B cell (primary cell): ENCODE measurements around the gene TNNT1. TPM values are rescaled to one million over a fixed set of nuclear protein-coding genes. Genes with fewer than 3 reads are reported as not detected.

Experiments used
- ATAC-seq: fragments of 200-7000 bp; cut with Tn5 transposase; one replicate; pipeline ENCODE4 v1.10.0; 2021; ENCODE audit warnings: low read depth, mild to moderate bottlenecking, moderate number of reproducible peaks, moderate library complexity
- CTCF ChIA-PET: fragments of 350-600 bp; sonication (Branson Sonifier 250); formaldehyde crosslinking; loops from one replicate; lab custom pipeline; 2021; ENCODE audit warnings: antibody characterized with exemption, inconsistent platforms; lab: Charles Lee
- POLR2A ChIA-PET: fragments of 350-600 bp; sonication (Branson Sonifier 250); formaldehyde crosslinking; loops from one replicate; lab custom pipeline; 2021; ENCODE audit warnings: antibody characterized with exemption; lab: Charles Lee
- DNase-seq: peaks from one replicate; pipeline ENCODE4 v3.0.0; 2013
- H2AFZ ChIP-seq: 2 replicates; pipeline ENCODE4 v1.6.1; 2012; ENCODE audit warnings: mild to moderate bottlenecking, low read depth, low read length; ENCODE audit not compliant: insufficient read depth, poor library complexity, severe bottlenecking
- H3K27ac ChIP-seq, 2 donors: 1 replicate in 1 of 2; 2 replicates in 1 of 2; pipeline ENCODE4 v1.5.1; 2012 to 2013; ENCODE audit warnings: low read length in 2 of 2, mild to moderate bottlenecking in 2 of 2, moderate library complexity in 1 of 2
- H3K27me3 ChIP-seq, 4 experiments: fragments of 200-600 bp in 1 of 4; sonication (generic) in 1 of 4; replicated peaks in 1 of 4; 1 replicate in 2 of 4; 2 replicates in 2 of 4; pipeline versions ENCODE4 v1.6.1 to v1.7.0; 2013 to 2016; ENCODE audit warnings: low read length in 3 of 4, mild to moderate bottlenecking in 2 of 4, mixed read lengths in 1 of 4, moderate library complexity in 1 of 4; ENCODE audit not compliant: insufficient read depth in 4 of 4, control insufficient read depth in 3 of 4; ENCODE audit errors: control extremely low read depth in 1 of 4
- H3K36me3 ChIP-seq, 2 experiments: replicated peaks in 1 of 2; 1 replicate in 1 of 2; 2 replicates in 1 of 2; pipeline versions ENCODE4 v1.6.1 to v1.7.1; 2013; ENCODE audit warnings: low read length in 1 of 2; ENCODE audit not compliant: insufficient read depth in 2 of 2, control insufficient read depth in 1 of 2; ENCODE audit errors: control extremely low read depth in 1 of 2, extremely low read depth in 1 of 2
- H3K4me1 ChIP-seq, 2 donors: fragments of 200-600 bp in 1 of 2; sonication (generic) in 1 of 2; 1 replicate in 1 of 2; 2 replicates in 1 of 2; pipeline versions ENCODE4 v1.5.1 to v1.6.1; 2013 to 2017; ENCODE audit warnings: low read length in 2 of 2; ENCODE audit not compliant: control insufficient read depth in 2 of 2, insufficient read depth in 2 of 2
- H3K4me2 ChIP-seq: replicated peaks from 2 replicates; pipeline ENCODE3; 2012; ENCODE audit warnings: mild to moderate bottlenecking, low read depth, low read length; ENCODE audit not compliant: poor library complexity, severe bottlenecking
- H3K4me3 ChIP-seq, 5 experiments: fragments of 200-600 bp in 1 of 5; sonication (generic) in 1 of 5; 1 replicate in 3 of 5; 2 replicates in 2 of 5; pipeline versions ENCODE4 v1.5.1 to v1.7.0; 2011 to 2016; ENCODE audit warnings: low read length in 4 of 5, mild to moderate bottlenecking in 4 of 5, low read depth in 2 of 5, control low read depth in 1 of 5, moderate library complexity in 1 of 5; ENCODE audit not compliant: insufficient read depth in 1 of 5; ENCODE audit errors: control extremely low read depth in 1 of 5, extremely low read depth in 1 of 5
- H3K79me2 ChIP-seq: fragments of 200-600 bp; sonication (generic); one replicate; pipeline ENCODE4 v1.6.0; 2016; ENCODE audit warnings: low read length; ENCODE audit not compliant: control insufficient read depth, insufficient read depth
- H3K9ac ChIP-seq: fragments of 200-600 bp; sonication (generic); 2 replicates; pipeline ENCODE4 v1.6.1; 2017; ENCODE audit warnings: mild to moderate bottlenecking, low read length, moderate library complexity
- H3K9me3 ChIP-seq, 3 donors: one replicate each; pipeline versions ENCODE4 v1.6.1 to v1.7.1; 2013; ENCODE audit warnings: low read length in 2 of 3; ENCODE audit not compliant: control insufficient read depth in 2 of 3, insufficient read depth in 1 of 3; ENCODE audit errors: control extremely low read depth in 1 of 3
- H4K20me1 ChIP-seq: 2 replicates; pipeline ENCODE4 v1.6.0; 2012; ENCODE audit warnings: mild to moderate bottlenecking, low read length; ENCODE audit not compliant: insufficient read depth, control insufficient read depth, poor library complexity, severe bottlenecking
- H3K27ac Mint-ChIP-seq: one replicate; pipeline ENCODE4 v1.8.0; 2021; ENCODE audit warnings: mixed read lengths
- H3K27me3 Mint-ChIP-seq: one replicate; pipeline ENCODE4 v1.8.0; 2021; ENCODE audit warnings: mixed read lengths
- H3K4me1 Mint-ChIP-seq: one replicate; pipeline ENCODE4 v1.8.0; 2021; ENCODE audit warnings: mixed read lengths
- H3K4me3 Mint-ChIP-seq: one replicate; pipeline ENCODE4 v1.8.0; 2021; ENCODE audit warnings: mixed read lengths
- H3K9me3 Mint-ChIP-seq: one replicate; pipeline ENCODE4 v1.8.0; 2022; ENCODE audit warnings: mixed read lengths; ENCODE audit not compliant: insufficient read depth
- CTCF ChIP-seq: fragments of 200-600 bp; IDR thresholded peaks from one replicate; pipeline ENCODE4 v1.8.0; 2022; ENCODE audit warnings: antibody characterized with exemption, mild to moderate bottlenecking
- EZH2 ChIP-seq: IDR thresholded peaks from 2 replicates; pipeline ENCODE4 v1.6.1; 2012; ENCODE audit warnings: borderline replicate concordance, low read depth, mild to moderate bottlenecking, moderate library complexity, low read length; ENCODE audit not compliant: insufficient read depth, poor library complexity, severe bottlenecking
- whole genome bisulfite sequencing: methylation state at CpG from one replicate; pipeline ENCODE4 v1.1.5; 2013; ENCODE audit warnings: missing lambda C conversion rate; ENCODE audit not compliant: insufficient coverage; 5-methylcytosine and 5-hydroxymethylcytosine counted together
- intact Hi-C: fragments of 100-400 bp; cut with micrococcal nuclease; formaldehyde crosslinking; loops from one replicate; pipeline ENCODE4 v1.10.0; 2022
- polyA plus RNA-seq: library from polyadenylated mRNA; depleted of rRNA; stranded (reverse); fragments of >200 nt; gene quantifications from 2 replicates; pipeline ENCODE4 v1.2.3, GENCODE V29; 2012
- total RNA-seq, 2 donors: library from RNA; stranded (reverse); fragments of 120-200 nt in 1 of 2; gene quantifications; 1 replicate in 1 of 2; 2 replicates in 1 of 2; pipeline versions ENCODE4 v1.2.3 to v1.2.4, GENCODE V29; 2013 to 2022

The TNNT1 gene
- total and polyA plus RNA-seq, 2 donors (not counting 1 experiment from before 2014, with no cell fraction given), result not detected

- peaks cover 0 to 3% (median 0%) of the 10 kb centered on the region in 3 donors for H3K9me3 ChIP-seq
- H3K27ac Mint-ChIP-seq, result no peak overlapping the region
- CTCF ChIA-PET, result no interaction called here
- no peak overlapping the region for H3K9ac ChIP-seq
- POLR2A ChIA-PET, result no interaction called here
- intact Hi-C loops, result no loop called here
- H3K79me2 ChIP-seq, result no peaks in the 10 kb centered on the region
- peaks cover 0 to 49% of the 10 kb centered on the region in 2 experiments for H3K36me3 ChIP-seq
- H3K27ac ChIP-seq, result no peak overlapping the region
- peaks cover 0 to 6% of the 10 kb centered on the region in 2 donors for H3K4me1 ChIP-seq
- ATAC-seq (no peak), DNase-seq (no peak)
- H3K4me1 Mint-ChIP-seq, result peaks cover 4% of the 10 kb centered on the region
- WGBS, result 93% methylated on average over 15 of the region's 23 CpGs
- TF ChIP-seq CTCF (no peak), EZH2 (no peak)
- H4K20me1 ChIP-seq, result peaks cover 54% of the 10 kb centered on the region
- no peaks in the 10 kb centered on the region for H3K9me3 Mint-ChIP-seq
- H2AFZ ChIP-seq, result no peak overlapping the region
- no peak overlapping the region for H3K4me3 ChIP-seq
- no peak overlapping the region for H3K4me2 ChIP-seq
- no peaks in the 10 kb centered on the region for H3K27me3 Mint-ChIP-seq
- no peak overlapping the region for H3K4me3 Mint-ChIP-seq
- no peaks in the 10 kb centered on the region for H3K27me3 ChIP-seq
Observed at GRCh38 chr19:55095260-55096060, 53.5 kb downstream of the TNNT1 start.

- 97% methylated on average over 31 of the region's 32 CpGs for WGBS
- Histone ChIP-seq H3K36me3 (peaks cover 0 to 44% of the 10 kb centered on the region in 2 experiments), H3K4me1 (peaks cover 0 to 6% of the 10 kb centered on the region in 2 donors), H4K20me1 (peaks cover 49% of the 10 kb centered on the region), H3K4me3 (no peak overlapping the region), H3K9me3 (peaks cover 0 to 3% (median 0%) of the 10 kb centered on the region in 3 donors), H3K9ac (no peak overlapping the region), H3K27ac (no peak overlapping the region), H3K27me3 (peaks cover 0 to under 1% (median 0%) of the 10 kb centered on the region in 4 experiments), H2AFZ (no peak overlapping the region), H3K4me2 (no peak overlapping the region), H3K79me2 (no peaks in the 10 kb centered on the region)
- peaks cover 3% of the 10 kb centered on the region for H3K27me3 Mint-ChIP-seq
- H3K4me3 Mint-ChIP-seq, result no peak overlapping the region
- intact Hi-C loops, result no loop called here
- ATAC-seq, result no peak
- ChIA-PET POLR2A (no interaction called here), CTCF (no interaction called here)
- peaks cover 4% of the 10 kb centered on the region for H3K4me1 Mint-ChIP-seq
- no peak for TF ChIP-seq CTCF
- TF ChIP-seq EZH2, result no peak
- DNase-seq, result no peak
- no peaks in the 10 kb centered on the region for H3K9me3 Mint-ChIP-seq
- no peak overlapping the region for H3K27ac Mint-ChIP-seq
Observed at GRCh38 chr19:55094456-55095259, 54.3 kb downstream of the TNNT1 start.
